ENCODE results near the gene GART.

DNA sequence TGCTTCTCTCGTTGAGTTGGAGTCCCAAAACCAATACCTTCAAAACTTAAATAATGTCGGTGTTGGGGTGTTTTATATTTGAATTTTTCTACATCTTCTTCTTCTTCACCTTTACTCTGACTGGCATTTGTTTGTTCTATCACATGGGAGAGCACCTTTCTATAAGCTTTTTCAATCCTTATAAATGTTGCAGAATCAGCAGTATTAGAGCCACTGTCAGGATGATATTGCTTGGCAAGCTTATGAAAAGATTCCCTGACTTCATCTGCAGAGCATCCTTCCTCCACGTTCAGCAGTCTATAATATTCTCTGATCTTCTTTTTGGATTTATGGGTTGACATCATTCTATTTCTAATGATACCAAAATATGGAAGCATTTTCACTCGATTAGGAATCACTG, 53.0 kb downstream of the GART start:
- no peak for TF ChIP-seq POLR2A (IDR thresholded peaks at IDR 0.05)
- TF ChIP-seq, protein P1, sequence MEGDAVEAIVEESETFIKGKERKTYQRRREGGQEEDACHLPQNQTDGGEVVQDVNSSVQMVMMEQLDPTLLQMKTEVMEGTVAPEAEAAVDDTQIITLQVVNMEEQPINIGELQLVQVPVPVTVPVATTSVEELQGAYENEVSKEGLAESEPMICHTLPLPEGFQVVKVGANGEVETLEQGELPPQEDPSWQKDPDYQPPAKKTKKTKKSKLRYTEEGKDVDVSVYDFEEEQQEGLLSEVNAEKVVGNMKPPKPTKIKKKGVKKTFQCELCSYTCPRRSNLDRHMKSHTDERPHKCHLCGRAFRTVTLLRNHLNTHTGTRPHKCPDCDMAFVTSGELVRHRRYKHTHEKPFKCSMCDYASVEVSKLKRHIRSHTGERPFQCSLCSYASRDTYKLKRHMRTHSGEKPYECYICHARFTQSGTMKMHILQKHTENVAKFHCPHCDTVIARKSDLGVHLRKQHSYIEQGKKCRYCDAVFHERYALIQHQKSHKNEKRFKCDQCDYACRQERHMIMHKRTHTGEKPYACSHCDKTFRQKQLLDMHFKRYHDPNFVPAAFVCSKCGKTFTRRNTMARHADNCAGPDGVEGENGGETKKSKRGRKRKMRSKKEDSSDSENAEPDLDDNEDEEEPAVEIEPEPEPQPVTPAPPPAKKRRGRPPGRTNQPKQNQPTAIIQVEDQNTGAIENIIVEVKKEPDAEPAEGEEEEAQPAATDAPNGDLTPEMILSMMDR (IDR thresholded peaks at IDR 0.05) = no peak

Measured in Peyer's patch (tissue), 4 donors.